GM12892 (cell line): ENCODE data around the gene LRRN2.

ENCODE experiments used
- POLR2A ChIP-seq: IDR thresholded peaks from 2 replicates; pipeline ENCODE4 v1.6.1; 2011; ENCODE audit warnings: low read depth, low read length, control low read depth
- TAF1 ChIP-seq: IDR thresholded peaks from 2 replicates; pipeline ENCODE4 v1.6.1; 2011; ENCODE audit warnings: low read depth, mild to moderate bottlenecking, control low read depth, low read length, borderline replicate concordance

GRCh38 chr1:204695692-204696091, 10.2 kb upstream of the LRRN2 start:
- TF ChIP-seq TAF1 (no peak), POLR2A (no peak)
